Measurements from ENCODE around the gene RXRG.

Gene RXRG

GRCh38 chr1:165407398-165407797 lies 37.5 kb downstream of the RXRG start:
- DNase-seq, result no peak

DNA sequence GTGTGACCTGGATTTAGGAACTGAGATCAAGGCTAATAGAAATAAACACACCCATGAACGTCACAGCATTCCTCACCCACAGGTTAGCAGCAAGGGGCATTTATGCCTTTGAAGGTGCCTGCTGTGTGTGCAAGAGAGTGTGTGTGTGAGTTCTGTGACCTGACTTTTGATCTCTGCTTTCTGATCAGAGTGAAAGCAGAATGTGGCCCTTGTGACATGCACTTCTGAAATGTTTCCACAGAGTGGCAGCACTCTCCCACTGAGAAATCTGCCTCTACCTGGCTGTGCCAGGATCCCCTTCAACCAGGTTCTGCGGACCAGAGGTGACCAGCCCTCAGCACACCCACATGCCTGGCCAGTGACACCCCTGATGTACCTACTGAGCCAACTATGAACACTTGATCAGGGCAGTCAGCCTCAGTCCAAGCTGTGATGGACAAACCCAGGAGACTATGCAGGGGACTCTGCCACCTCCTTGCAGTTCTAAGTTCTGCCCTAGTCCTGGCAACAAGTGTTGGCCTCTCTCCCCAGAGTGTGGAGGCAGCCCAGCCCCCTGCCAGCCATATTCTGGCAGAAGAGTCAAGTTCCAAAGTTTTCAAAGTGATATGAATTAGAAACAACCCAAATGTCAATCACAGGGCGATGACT lies 41.0 kb downstream of the RXRG start:
- peak in 1 of 2 donors; percentile 31 for DNase-seq

DNA sequence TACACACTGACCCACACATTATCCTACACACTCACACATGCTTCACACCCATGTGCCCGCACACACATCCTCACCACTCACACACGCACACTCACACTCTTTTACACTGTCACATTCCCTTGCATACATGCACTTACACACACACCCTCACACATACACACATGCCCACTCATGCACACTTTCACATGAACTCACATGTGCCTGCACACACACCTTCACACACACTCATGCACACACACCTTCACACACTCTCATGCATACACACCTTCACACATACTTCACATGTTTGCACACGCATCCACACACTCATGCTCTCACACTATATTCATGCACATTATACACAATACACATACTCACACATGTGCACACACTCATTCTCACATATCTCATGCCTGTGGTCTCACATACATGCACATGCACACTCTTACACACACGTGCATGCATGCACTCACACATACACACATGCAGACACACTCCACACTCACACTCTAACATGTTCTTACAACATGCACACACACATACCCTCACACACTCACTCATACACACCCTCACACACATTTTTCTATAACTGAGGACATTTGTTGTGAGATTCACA lies 42.3 kb downstream of the RXRG start:
- no peak for DNase-seq

- DNase-seq, result no peak
Measured at GRCh38 chr1:165397944-165398343, 47.0 kb downstream of the RXRG start.

- DNase-seq, result no peak
Measured at GRCh38 chr1:165395901-165396300, 49.0 kb downstream of the RXRG start.

GRCh38 chr1:165395478-165395877 lies 49.4 kb downstream of the RXRG start:
- DNase-seq, result no peak

- DNase-seq, result peak; percentile 93 to 94
Measured at GRCh38 chr1:165392634-165393571, 52.0 kb downstream of the RXRG start.

GRCh38 chr1:165389609-165390008 lies 55.3 kb downstream of the RXRG start:
- DNase-seq, result no peak

- no peak for DNase-seq
Measured at GRCh38 chr1:165387961-165388360, 57.0 kb downstream of the RXRG start.

- no peak for DNase-seq
Measured at GRCh38 chr1:165387505-165387904, 57.4 kb downstream of the RXRG start.

DNA sequence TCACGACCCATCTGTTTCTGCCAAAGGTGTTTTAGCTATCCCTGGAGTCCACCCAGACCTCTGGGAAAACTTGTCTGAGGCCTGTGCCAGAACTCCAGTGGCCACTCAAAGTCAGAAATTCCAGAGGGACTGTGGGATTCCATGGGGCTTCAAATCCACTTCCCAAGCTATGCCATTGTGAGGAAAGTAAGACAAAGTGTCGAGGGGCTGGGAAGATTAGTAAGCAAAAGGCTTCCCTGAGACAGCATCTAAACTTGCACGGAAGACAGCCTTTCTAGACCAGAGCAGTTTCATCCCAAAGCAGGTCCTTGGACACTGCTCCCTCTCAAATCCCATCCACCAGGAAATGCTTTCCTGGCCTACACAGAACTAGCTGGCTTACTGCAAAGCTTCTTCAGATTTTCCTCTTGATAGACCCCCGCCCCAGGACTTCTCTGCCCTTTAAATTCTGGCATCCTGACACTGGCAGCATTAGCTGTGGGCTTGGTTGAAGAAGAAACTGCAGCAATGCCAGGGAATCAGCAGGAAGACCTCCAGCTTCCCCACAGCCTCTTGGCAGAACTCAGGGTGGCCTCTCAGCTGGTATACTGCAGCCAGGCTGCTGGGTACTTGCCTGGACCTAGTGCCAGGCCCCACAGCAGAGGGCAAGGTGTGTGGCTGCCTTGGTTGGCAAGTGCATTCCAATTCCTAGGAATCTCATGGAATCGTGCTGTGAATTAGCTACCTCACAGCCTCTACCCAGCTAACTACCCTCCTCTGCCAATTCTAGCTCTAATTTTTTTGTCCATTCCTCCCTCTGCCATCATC lies 61.1 kb downstream of the RXRG start:
- DNase-seq, result no peak

DNA sequence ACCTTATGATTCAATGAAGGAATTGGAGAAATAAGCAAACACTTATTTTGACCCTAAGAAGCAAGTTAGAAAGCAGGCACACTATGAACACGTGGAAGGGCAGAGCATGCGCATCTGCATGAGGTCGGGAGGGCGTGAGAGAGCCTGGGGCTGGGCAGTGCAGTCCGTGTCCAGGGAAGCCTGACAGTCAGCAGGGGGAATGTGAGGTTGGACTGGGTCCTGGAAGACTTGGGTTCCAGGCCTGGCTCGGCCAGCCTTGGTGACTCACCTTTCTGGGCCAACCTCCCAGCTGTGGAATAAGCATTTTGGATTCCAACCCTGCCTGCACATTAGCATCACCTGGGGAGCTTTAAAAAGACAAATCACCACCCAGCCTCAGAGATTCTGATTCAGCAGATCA lies 61.9 kb downstream of the RXRG start:
- DNase-seq, result no peak

DNA sequence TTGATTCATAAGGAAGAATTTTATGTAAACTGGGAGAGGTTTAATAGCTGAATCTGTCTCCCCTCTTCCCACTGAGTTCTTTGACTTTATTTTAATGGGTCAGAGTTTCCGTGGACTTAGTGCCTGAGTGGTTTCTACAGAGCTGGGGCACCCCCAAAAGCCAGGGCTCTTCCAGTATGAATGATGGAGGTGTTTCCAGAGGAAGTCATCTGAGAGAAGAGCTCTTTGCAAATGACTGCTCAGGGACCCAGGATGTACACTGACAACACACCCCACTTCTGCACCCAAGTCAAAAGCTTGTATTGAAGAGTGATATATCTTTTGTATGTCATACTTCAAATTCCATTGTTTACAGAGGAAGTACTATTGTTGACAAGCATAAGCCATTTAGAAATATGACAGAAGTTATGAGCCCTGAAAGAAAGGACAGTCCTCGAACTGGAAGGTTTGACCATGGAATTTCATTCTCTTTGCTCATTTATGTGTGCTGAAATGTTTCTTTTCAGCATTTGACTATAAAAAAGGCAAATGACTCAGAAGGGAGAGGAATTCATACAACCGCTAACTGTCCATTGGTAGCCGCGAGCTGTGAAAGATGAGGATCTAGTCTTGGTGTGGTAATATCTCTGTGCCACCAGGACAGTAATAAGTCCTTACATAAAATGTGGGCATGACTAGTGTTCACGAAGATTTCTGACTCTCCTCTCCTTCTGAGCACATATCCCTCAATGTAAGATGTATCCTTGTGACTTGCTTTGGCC lies 63.0 kb downstream of the RXRG start:
- no peak for DNase-seq

DNA sequence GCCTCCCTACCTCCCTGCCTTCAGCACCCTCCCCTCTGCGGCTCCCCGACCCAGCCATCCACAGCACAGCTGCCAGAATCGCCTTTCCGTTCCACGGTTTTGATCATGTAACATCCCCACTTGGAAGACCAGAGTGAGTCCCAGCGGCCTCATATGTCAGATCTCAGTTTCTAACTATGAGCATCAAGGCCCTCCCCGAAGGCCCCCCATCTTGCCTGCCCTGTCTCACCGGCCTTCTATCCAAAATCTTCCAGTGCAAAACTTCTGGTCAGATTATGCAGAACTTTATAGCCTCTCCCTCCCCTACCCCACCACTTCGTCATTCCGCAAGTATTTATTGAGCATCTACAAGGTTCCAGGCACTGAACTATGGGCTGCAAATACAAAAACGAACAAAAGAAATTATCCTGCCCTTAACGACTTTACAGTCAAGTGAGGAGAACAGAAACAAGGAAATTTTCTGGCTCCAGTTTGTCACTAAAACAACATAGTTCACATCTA lies 68.1 kb downstream of the RXRG start:
- no peak for DNase-seq

DNA sequence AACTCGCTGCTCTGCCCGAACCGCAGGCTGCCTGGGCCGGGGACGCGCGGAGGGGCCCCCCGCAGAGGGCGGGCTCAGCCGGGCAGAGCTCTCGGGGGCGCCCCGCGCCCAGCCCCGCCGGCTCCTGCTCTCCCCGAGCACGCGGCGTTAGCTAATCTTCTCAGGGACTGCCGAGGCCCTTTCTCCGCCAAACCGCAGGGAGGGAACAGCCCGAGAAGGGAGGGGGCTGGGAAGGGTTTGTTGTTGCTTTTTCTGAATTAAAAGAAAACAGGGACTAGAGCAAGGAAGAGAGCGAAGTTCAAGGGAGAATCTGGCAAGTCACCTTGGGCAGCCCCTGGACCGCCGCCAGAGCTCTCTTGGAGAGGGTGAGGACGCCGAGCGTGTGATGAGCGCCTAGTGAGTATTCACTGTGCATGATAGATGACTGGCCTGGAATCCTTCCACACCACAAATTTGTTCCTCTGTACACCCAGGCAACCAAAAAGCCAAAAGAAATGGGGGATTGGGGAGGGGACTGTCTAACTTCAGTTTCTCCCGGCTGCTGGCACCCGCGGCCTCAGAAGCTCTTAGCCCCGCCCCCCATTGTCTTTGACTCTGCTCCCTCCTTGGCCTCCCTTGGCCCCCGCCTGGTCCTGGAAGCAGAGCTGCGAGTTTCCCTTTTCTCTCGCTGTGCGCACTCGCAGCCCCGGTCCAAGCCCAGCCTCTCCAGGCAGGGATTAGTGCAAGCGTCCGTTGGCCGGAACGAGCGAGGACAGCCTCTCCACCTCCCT lies 68.7 kb downstream of the RXRG start:
- no peak for DNase-seq

- no peak for DNase-seq
Measured at GRCh38 chr1:165375623-165376022, 69.3 kb downstream of the RXRG start.

DNA sequence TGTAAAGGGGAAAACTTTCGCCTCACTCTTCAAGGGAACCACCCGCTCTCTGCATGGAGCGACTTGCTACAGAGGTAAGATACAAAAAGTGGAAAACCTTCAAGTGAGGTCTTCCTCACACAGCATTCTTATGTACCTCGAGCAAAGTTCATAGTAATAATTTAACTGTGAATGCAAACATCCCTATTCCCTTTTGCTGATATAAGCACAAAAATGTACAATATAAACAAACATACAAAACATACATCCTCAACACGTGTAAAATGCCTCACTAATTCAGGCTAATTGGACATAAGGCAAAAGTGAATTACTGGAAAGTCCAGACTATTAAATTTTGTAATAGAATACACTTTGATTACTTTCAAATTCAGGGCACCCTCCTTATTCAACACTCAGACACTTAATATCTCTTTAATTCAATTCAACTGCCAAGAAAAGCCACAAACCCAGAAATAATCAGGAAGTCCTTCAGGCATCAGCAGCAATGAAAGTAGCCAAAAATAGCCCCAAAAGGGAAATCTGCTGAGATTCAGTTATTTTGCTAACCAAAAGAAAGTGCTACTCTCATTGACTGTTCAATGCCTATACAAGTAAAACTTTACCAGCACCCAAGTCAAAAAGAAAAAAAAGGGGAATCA lies 73.2 kb downstream of the RXRG start:
- no peak for DNase-seq

DNA sequence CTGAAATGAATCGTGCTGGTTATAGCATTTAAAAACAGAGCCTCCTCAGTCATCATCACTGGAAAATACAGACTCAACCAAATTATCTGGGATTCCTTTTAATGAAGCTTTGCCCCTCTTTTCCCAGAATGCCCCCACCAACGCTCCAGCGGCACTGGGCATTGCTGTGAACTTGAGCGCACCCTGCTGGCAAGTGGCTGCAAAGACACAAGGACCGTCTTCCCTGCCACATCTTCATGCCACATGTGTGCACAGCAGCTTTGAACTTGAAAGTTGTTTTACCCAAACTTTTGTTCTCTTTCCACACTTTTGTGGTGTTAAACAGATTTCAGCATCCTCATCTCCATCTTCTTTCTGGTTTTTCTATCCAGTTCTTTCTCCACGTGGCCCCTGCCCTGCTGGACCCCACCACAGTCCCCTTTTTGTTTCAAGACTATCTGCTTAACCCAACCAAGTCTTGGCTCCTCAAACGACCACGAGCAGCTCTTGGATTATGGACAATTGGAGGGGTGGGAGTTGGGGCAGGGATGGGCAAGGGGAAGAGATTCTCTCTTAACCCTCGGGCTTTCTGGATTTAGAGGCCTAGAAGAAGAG lies 75.6 kb downstream of the RXRG start:
- DNase-seq, result peak; percentile 29 to 39

DNA sequence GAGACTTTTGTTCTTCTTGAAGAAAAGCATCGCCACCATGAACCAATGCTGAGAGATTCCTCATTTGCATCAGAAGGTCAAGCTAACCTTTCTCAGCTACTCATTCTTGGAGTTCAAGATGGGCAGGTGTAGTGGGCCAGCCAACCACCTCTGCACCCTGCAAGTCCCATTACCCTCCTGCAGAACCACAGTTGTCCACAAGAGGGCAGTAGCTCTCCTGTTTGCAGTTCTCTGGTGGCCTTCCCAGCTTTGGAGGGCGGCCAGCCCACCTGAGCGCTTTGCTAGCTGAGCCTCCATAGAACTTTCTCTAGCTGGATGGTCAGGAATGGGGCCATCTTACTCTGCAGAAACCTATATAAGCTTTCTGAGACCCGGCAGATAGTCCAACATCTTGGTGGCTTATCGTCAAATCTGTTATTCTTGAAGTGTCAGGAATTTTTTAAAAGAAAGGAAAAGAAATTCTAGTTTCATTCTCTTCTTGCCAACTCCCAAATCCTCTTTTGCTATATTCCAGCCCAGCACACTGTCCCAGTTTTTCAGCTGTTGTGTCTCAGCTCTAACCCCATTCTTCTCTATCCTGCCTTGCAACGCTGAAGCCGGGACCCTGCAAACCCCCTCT lies 77.4 kb downstream of the RXRG start:
- peak; percentile 63 to 72 for DNase-seq

GRCh38 chr1:165365341-165365740 lies 79.6 kb downstream of the RXRG start:
- no peak for DNase-seq
